HG02678 (cell line): ENCODE data around the gene ARL4C.

Experiments
- ATAC-seq: cut with Tn5 transposase; IDR thresholded peaks from one replicate; pipeline ENCODE4 v1.9.1; 2021; ENCODE audit warnings: mild to moderate bottlenecking, moderate library complexity; ENCODE audit not compliant: unreplicated experiment

ARL4C gene

GRCh38 chr2:234500394-234501006 is 3.6 kb upstream of the ARL4C start:
- peak; percentile 60 for ATAC-seq

DNA sequence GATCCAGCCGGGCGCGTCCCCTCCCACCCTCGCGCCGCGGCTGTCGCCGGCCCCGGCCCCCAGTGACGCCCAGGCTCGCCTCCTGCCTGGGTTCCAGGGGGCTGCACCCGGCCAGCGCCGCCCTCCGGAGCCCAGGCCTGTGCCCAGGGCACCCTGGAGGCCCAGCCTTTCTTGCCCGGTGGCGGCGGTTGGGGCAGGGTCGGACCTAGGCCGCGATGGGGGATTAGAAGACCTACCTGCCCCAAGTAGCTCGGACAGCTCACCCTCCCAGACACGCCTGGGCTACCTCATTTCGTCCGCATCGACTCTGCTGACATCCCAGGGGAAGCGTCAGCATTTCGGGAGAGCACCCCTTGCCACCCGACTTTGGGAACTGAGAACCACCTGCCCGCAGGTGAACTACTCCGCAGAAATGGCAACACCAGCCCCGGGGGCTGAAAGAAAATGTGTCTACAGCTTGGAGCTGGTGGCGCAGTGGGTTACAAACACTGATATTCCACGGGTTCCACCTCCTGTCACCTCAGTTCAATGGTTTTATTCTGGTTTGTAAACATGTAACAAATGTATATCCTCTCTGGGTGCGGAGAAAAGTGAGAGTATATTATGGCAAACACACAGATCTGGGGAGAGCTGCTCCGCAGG is 834 bp upstream of the ARL4C start:
- ATAC-seq, result no peak

DNA sequence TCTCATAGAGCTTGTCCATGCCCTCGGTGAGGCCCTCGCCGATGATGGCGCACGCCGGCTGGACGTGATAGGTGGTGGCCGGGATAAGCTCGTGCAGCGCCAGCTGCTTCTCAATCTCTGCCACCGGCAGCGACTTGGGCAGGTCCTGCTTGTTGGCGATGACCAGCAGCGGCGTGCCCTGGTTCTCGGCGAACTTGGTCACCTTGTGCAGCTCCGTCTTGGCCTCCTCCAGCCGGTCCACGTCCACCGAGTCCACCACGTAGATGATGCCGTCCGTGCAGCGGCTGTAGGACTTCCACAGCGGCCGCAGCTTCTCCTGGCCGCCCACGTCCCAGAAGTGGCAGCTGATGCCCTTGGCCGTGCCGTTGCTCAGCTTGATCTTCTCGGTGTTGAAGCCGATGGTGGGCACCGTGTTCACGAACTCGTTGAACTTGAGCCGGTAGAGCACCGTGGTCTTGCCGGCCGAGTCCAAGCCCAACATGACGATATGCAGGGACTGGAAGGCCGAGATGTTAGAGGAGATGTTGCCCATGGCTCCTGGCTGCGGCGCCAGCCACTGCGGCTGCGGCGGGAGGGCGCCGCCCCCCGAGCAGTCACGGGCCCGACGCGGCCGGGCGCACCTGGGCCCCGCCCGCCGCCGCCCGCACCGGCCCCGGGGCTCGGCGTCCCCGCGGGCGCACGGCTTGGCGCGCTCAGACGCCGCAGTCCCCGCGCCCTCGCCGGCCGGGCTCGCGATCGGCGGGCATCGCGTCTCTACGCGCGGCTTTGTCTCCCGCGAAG is 636 bp downstream of the ARL4C start:
- peak; percentile 48 for ATAC-seq

DNA sequence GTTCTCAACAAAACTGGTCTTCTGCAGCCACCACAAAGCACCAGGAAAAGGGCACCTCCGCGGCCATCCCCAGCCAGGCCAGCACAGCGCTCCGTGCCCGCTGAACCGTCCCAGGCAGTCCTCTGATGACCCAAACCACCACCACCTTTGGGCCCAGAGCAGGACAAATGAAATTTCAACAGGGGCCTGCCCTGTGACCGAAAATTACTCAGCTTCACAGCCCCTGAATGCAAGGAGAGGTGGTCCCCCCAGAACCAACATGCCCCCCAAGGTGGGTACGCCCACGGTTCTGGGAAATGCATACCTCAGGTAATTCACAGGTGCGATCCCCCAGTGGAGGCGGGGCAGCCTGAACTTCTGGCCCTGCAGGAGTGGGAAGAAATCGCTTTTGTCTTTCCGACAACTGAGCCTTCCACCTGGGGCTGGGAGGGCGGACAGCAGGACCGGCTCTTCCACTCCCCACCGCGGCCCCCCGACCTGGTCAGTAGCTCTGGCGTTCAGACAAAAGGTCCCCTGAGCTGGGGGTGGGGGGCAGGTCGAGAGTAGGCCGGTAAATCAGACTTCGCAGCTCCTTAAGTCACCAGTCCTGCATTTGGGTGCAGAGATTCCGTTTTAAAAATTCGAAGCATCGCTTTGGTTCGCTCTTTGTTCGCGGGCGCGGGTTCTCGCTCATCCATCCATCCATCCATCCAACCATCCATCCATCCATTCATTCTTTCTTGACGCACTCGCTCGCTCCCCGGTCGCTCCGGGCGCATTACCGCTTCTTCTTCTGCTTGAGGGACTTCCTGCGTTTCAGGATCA is 1.4 kb downstream of the ARL4C start:
- ATAC-seq, result no peak

DNA sequence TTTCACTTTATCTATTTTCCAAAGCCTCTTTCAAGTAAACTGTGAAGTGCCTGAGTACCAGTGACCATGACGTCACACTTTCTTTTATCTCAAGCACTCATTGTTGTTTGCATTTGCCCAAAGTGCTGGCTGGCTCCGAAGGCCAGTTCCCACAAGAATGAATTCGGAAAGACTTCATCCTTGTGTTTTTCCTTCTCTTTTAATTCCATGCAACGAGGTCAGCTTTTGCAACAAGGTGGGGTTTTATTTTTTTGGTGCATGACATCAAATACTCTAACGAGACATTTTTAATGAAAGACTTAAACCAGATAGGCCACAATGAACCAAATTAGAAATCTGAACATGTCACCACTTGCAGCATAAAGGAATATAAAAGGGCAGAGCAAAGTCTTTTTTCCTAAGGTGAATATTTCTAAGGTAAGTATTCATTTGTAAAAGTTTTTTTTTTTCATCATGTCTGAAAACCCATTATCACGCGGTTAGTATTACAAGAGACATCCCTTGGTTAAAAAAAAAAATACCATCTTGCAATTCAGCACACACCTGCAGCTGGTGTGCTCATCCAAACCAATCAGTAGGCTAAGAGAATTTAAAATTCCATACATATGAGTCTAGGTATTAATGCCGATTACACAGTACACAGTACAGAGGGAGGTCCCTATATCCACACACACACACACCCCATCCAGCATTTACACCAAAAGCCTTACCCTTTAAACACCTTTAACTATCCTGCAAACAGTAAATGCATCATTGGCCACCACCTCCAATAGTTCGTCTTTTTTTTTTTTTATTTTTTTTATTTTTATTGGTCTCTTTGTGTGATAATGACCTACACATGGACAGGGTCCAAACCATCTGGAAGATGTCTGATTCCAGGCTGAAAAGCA is 2.3 kb downstream of the ARL4C start:
- ATAC-seq, result no peak

GRCh38 chr2:234493796-234494195 is 3.1 kb downstream of the ARL4C start:
- ATAC-seq, result no peak

DNA sequence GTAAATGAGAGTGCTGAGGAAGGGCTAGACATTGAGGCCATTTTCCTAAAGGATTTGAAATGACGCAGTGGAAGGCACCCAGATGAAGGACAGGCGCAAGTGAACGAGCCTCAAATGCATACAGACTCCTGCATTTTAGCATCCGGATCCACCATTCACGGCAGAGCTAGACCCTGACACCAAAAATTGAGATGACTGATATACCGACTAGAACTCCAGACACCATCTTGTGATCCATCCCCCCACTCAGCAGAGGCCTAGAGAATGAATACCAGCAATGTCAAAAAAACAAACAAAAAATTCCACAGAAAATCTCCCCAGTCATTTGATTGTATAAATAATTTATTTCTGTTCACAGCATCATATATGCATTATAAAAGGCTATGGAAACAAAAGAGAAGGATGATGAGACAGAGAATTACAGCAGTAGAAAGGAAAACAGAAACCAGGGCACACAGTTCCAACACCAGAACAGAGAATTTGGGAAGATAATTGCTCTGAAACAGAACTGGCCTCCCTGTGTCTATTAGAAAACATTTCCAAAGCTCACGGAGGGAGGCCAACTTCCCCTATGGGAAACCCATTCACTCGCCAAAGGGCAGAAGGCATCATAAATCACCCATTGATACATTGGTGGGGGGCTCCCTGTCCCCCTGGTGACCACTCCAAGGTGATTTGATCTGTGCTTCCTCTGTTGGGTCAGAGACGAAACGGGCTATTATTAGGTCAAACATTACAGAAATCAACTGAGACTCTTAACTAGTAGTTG is 4.0 kb downstream of the ARL4C start:
- no peak for ATAC-seq

DNA sequence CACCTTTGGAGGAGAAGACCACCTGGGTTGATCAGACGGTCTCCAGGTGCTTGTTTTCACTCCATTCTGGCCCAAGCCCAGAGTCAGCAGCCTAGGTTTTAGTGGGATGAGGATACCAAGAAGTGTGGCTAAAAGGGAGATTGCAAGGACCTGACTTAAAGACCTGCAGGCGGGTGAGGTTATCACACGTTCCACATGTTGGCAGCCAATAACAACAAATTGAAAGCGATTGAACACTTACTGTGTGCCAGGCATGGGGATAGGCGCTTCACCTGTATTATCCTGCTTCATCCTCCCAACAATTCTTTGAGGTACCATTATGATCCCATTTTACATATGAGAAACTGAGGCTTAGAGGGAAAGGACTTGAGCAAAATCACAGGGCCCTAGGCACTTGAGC is 5.0 kb downstream of the ARL4C start:
- no peak for ATAC-seq

GRCh38 chr2:234491281-234491680 is 5.6 kb downstream of the ARL4C start:
- no peak for ATAC-seq

DNA sequence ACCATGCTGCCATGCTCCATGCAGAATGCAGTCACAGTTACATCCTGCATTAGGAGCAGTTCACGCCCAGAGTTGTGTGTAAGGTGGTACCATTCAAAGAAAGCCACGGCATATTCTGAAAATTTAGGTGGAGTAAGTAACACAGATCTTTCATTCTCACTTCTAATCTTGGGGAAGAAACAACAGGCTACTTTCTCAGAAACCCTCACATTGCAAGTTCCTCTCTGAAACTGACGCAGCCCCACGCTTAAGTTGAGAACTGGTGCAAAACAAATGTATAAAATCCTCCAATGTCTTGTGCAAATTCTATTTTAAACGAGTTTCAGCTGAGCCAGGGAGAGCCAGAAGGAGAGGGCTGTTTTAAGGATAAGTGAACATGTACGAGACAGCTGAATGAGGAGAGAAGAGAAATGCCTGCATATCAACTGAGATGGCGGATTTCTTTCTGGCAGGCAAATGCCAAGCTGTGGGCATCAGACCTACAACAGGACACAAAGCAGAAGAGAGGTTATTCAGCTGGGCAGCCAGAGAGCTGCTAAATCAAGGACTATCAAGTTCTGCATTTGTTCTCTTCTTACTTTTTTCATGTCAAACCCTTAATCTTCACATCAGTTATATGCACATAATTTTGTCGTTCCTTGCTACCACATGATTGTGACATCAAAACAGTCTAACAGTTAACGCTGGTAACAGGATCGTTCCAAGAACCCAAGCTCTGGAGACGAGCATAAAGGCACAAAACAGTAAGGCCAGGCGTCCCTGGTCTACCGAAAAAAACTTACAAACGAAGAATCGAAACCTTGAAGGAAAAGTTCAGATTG is 6.4 kb downstream of the ARL4C start:
- ATAC-seq, result no peak

- ATAC-seq, result peak; percentile 63
These were observed 7.9 kb downstream of the ARL4C start for GRCh38 chr2:234488913-234489451.

- ATAC-seq, result no peak
These were observed 8.4 kb downstream of the ARL4C start for GRCh38 chr2:234488486-234488885.

DNA sequence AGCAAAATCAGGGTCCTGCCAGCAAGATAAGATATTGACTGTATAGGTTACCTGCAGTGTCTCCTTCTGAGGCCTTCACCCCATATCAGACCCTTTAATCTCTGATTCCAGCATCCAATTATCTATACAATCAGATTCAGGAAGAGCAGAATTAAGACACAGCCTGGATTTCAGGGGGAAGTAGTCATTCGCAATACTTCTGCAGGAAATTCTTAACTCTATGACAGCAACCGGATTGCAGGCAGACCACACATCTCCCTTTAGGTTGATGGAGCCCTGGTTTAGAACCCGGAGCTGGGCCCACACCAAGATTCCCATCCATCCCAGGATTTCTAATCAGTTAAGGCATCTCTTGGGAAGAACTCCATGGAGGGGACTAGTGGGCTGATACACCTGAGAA is 9.5 kb downstream of the ARL4C start:
- no peak for ATAC-seq

DNA sequence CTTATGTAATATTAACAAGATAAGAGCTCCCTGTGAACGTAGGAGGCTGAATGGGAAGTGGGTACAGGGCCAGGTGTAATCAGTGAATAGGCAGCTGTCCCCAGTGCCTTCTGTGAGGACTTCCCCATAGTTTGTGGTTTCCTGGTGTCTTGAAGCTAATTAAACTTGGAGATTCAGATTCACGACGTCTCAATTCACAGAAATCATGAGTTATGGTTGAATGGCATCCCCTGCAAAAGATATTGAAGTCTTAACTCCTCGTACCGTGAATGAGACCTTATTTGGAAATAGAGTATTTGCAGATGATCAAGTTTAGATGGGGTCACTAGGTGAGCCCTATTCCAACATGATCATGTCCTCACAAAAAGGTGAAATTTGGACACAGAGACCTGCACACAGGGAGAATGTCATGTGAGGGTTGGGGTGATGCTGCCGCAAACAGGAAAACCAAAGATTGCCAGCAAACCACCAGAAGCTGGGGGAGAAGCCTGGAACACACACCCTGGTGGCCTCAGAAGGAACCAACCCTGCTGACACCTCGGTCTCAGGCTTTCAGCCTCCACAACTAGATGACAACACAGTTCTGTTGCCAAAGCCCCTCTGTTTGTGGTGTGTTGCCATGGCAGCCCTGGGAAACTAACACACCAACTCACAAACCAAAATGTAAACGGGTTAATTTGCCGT is 13.2 kb downstream of the ARL4C start:
- ATAC-seq, result peak; percentile 64

DNA sequence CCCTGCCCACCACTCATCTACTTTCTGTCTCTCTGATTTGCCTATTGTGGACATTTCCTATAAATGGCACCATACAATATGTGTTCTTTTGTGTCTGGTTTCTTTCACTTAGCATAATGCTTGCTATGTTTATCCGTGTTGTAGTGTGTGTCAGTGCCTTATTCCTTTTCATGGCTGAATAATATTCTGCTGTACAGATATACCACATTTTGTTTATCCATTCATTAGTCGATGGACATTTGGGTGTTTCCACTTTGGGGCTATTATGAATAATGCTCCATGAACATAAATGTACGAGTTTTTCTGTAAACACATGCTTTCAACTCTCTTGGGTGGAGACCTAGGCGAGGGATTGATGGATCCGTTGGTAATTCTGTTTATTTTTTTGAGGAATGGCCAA is 15.6 kb downstream of the ARL4C start:
- ATAC-seq, result no peak

GRCh38 chr2:234480337-234480736 is 16.5 kb downstream of the ARL4C start:
- ATAC-seq, result no peak

DNA sequence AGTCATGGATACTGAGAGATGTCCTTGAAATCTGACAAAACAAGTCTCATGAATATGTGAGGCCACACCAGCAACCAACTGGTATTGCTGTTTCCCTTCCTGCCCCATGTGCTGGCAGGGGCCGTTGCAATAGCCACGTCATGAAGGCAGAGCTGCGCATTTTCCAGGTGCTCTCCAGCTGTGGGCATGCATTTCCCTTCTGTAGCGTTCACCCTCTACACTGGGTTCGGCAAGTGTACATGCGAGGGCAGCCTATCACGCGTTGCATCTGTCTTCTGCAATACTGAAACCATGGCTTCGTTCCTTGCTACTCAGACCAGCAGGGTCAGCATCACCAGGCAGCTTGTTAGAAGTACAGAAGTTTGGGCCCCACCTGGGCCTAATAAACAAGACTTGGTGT is 17.4 kb downstream of the ARL4C start:
- no peak for ATAC-seq
